Superior temporal gyrus (tissue), 1 donor: Measurements from ENCODE around the gene UBE2E2.

Experiments
- DNase-seq: peaks from one replicate; pipeline ENCODE4 v3.0.0-alpha.2; 2016; ENCODE audit errors: extremely low spot score

Gene UBE2E2

DNA sequence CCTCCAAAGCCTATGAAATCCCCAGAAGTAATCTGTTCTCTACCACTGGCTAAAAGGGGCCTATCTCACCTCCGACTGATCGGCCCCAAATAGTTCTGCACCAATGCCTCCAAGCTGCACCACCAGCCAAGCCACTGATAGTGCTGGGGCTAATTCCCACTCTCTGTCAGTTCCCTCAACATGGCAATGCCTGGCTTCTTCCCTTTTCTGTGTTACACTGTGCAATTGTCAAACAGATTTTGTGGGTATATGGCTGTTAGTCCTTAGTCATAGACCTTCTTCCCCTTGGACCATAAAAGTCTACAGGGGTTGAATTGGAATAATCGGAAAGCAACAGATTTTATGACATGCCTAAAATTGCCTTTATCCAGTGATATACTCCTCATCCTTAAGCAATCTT lies 9.3 kb upstream of the UBE2E2 start:
- DNase-seq: no peak

DNA sequence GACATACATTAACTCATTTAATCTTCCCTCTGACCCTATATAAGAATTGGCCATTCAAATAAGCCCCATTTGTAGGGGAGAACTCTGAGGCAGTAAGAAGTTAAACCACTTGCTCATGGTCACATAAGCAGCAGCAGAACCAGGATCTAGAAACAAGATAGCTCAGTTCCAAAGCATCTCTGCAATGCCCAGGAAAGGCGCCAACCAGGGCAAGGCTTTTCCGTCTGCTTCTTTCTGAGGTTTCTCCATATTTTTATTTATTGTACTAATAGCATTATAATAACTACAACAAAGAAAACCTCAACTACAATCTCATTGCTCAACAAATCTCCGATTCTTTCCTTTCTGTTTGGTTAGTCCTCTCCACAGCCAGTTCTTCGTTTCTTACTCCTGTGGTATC lies 4.3 kb upstream of the UBE2E2 start:
- DNase-seq: no peak

GRCh38 chr3:23199649-23200048 lies 3.5 kb upstream of the UBE2E2 start:
- no peak for DNase-seq

GRCh38 chr3:23201154-23201838 lies 1.8 kb upstream of the UBE2E2 start:
- DNase-seq: no peak

DNA sequence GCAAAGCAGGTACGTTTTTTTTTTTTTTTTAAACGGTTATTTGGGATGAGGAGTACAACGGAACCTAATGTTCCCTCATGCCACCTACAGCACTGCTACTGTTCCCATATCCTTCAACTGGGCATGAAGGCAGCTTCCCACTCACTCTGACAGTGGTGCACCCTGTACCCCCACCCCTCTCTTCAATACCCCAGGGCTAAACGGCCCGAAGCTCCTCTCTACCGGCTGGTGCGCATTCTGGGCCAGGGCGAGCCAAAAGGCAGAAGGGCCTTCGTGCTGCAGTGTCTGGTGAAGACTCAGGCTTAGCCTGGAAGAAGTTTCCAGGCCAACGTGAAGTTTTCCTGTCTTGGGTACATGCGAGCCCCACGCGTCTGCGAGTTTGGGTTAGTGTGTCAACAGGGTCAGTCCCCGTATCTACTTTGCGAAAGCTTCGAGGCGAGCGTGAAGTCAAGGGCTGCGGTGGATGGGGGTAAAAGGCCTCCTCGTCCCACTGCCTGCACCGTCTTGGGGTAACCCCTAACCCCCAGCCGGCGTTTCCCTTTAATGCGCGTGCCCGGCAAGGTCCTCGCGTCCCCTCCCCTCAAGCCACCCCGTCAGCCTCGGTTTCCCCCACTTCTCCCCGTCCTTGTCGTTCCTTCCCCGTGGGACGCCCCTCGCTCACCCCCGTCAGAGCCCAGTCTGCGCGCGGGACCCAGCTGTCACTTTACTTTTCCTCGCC lies 765 bp upstream of the UBE2E2 start:
- DNase-seq: peak; percentile 60

- DNase-seq: peak; percentile 68
Measured at GRCh38 chr3:23203708-23204330, 692 bp downstream of the UBE2E2 start.

GRCh38 chr3:23206366-23206765 lies 3.2 kb downstream of the UBE2E2 start:
- DNase-seq: peak; percentile 24

GRCh38 chr3:23209103-23209502 lies 6.0 kb downstream of the UBE2E2 start:
- DNase-seq: no peak

- DNase-seq: no peak
Measured at GRCh38 chr3:23209747-23210487, 6.8 kb downstream of the UBE2E2 start.

GRCh38 chr3:23213813-23214212 lies 10.7 kb downstream of the UBE2E2 start:
- no peak for DNase-seq

GRCh38 chr3:23217872-23218554 lies 14.9 kb downstream of the UBE2E2 start:
- peak; percentile 49 for DNase-seq

GRCh38 chr3:23219117-23219516 lies 16.0 kb downstream of the UBE2E2 start:
- DNase-seq: peak; percentile 58

DNA sequence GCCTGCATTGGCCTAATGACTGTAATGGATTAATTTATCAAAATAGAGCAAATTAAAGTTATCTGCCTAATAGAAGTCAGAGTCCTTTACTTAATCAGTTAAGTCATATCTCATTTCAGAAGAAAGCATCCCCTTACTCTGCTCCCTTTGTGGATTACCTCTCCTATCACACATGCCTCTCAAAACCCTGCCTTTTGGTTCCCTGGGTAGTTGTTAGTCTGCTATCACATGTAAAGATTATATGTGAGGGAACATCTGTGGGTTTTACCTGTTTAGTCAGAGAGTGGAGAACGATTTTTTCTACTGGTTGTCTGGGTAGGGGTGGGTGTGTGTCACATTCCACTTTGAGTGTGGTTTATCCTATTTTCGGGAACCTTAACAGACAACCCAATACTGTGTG lies 16.4 kb downstream of the UBE2E2 start:
- DNase-seq: peak; percentile 41

- peak; percentile 24 for DNase-seq
Measured at GRCh38 chr3:23221136-23221535, 18.0 kb downstream of the UBE2E2 start.

DNA sequence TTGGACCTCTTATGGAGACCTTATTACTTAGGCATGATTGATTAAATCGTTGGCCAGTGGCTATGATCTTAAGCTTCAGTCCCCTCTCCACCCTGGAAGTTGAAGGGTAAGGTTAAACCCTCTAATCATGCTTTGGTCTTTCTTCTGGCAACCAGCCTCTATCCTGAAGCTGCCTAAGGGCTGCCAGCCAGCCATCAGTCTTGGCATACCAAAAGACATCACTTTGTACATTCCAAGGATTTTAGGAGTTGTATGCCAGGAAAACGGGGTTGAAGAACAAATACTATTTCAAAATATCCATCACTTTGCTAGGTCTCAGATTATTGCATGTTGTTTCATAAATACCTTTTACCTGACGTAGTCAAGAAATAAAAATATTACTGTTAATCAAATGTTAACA lies 28.9 kb downstream of the UBE2E2 start:
- DNase-seq: no peak

GRCh38 chr3:23232854-23233253 lies 29.7 kb downstream of the UBE2E2 start:
- DNase-seq: no peak

- DNase-seq: no peak
Measured at GRCh38 chr3:23235264-23235663, 32.1 kb downstream of the UBE2E2 start.

DNA sequence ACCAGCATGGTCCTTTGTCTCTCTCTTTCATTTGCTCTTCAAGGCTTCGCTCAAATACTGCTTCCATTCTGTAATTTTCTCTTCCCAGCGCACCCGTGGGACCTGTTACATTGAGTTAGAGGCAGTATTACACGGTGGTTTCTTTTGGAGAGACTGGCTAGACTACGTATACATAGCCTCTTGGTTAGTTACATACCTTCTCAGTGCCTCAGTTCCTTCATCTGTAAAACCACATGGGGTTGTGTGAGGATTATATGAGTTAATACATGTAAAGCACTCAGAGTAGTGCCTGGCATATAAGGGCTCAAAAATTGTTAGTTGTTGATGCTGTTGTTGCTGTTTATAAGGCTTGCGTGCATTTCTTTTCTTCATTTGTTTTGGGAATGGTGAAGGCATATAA lies 33.8 kb downstream of the UBE2E2 start:
- no peak for DNase-seq

- no peak for DNase-seq
Measured at GRCh38 chr3:23238156-23238555, 35.0 kb downstream of the UBE2E2 start.

- no peak for DNase-seq
Measured at GRCh38 chr3:23238578-23238977, 35.5 kb downstream of the UBE2E2 start.

GRCh38 chr3:23239211-23240068 lies 36.3 kb downstream of the UBE2E2 start:
- DNase-seq: peak; percentile 63
